DND-41 (cell line): ENCODE measurements around the gene DGKG.

Source experiments
- ATAC-seq: fragments of 200-7000 bp; cut with Tn5 transposase; 3 replicates; pipeline ENCODE4 v1.9.1; 2021; ENCODE audit warnings: low read depth; ENCODE audit not compliant: insufficient read depth
- DNase-seq: peaks from one replicate; pipeline ENCODE4 v3.0.0-alpha.2; 2020
- H2AFZ ChIP-seq: 2 replicates; pipeline ENCODE4 v1.6.0; 2012; ENCODE audit warnings: low read depth, low read length
- H3K27ac ChIP-seq: 2 replicates; pipeline ENCODE4 v1.5.1; 2012; ENCODE audit warnings: low read length, inconsistent platforms
- H3K27me3 ChIP-seq: fragments of 200-600 bp; sonication (generic); 2 replicates; pipeline ENCODE4 v1.6.0; 2012; ENCODE audit warnings: low read length, mild to moderate bottlenecking, inconsistent platforms; ENCODE audit not compliant: insufficient read depth, poor library complexity
- H3K36me3 ChIP-seq: 2 replicates; pipeline ENCODE4 v1.5.1; 2012; ENCODE audit warnings: low read length, inconsistent platforms; ENCODE audit not compliant: insufficient read depth
- H3K4me1 ChIP-seq: 2 replicates; pipeline ENCODE4 v1.5.1; 2012; ENCODE audit warnings: mild to moderate bottlenecking, low read length; ENCODE audit not compliant: insufficient read depth
- H3K4me2 ChIP-seq: 2 replicates; pipeline ENCODE4 v1.6.0; 2012; ENCODE audit warnings: mild to moderate bottlenecking, moderate library complexity, low read length, inconsistent platforms; ENCODE audit not compliant: insufficient read depth
- H3K4me3 ChIP-seq, 2 experiments: fragments of 200-600 bp in 1 of 2; shearing (Covaris generic) in 1 of 2; 2 replicates each; pipeline ENCODE4 v1.5.1; 2012 to 2016; ENCODE audit warnings: inconsistent platforms in 2 of 2, low read length in 2 of 2, mild to moderate bottlenecking in 2 of 2, low read depth in 1 of 2, moderate library complexity in 1 of 2
- H3K79me2 ChIP-seq: 2 replicates; pipeline ENCODE4 v1.6.0; 2012; ENCODE audit warnings: low read length, inconsistent platforms; ENCODE audit not compliant: insufficient read depth
- H3K9ac ChIP-seq: 2 replicates; pipeline ENCODE4 v1.6.0; 2012; ENCODE audit warnings: low read depth, mild to moderate bottlenecking, inconsistent platforms, low read length, moderate library complexity
- H3K9me3 ChIP-seq: 2 replicates; pipeline ENCODE4 v1.5.1; 2012; ENCODE audit warnings: low read length, moderate library complexity, mild to moderate bottlenecking, inconsistent platforms; ENCODE audit not compliant: insufficient read depth, severe bottlenecking
- H4K20me1 ChIP-seq: 2 replicates; pipeline ENCODE4 v1.6.0; 2012; ENCODE audit warnings: low read length; ENCODE audit not compliant: insufficient read depth
- EZH2 ChIP-seq: IDR thresholded peaks from 3 replicates; pipeline ENCODE4 v1.6.1; 2012; ENCODE audit warnings: borderline replicate concordance, low read depth, mild to moderate bottlenecking, moderate library complexity, low read length, inconsistent platforms; ENCODE audit not compliant: severe bottlenecking
- TF ChIP-seq, protein P1 (sequence below): IDR thresholded peaks from 2 replicates; pipeline ENCODE4 v1.5.1; 2012; ENCODE audit warnings: borderline replicate concordance, low read length, moderate library complexity, mild to moderate bottlenecking; ENCODE audit not compliant: poor library complexity, severe bottlenecking; ENCODE audit errors: extremely low read depth

Gene DGKG

GRCh38 chr3:186237915-186238314, 124.1 kb downstream of the DGKG start:
- H3K4me2 ChIP-seq: no peak overlapping the region
- peaks cover 12% of the 10 kb centered on the region for H3K27me3 ChIP-seq
- no peaks in the 10 kb centered on the region for H3K9me3 ChIP-seq
- H4K20me1 ChIP-seq: no peaks in the 10 kb centered on the region; the same call in 1 of the 2 replicates
- no peaks in the 10 kb centered on the region for H3K4me1 ChIP-seq
- no peak overlapping the region for H3K4me3 ChIP-seq
- H2AFZ ChIP-seq: no peak overlapping the region
- no peak overlapping the region for H3K9ac ChIP-seq
- no peaks in the 10 kb centered on the region for H3K36me3 ChIP-seq
- TF ChIP-seq, protein P1, sequence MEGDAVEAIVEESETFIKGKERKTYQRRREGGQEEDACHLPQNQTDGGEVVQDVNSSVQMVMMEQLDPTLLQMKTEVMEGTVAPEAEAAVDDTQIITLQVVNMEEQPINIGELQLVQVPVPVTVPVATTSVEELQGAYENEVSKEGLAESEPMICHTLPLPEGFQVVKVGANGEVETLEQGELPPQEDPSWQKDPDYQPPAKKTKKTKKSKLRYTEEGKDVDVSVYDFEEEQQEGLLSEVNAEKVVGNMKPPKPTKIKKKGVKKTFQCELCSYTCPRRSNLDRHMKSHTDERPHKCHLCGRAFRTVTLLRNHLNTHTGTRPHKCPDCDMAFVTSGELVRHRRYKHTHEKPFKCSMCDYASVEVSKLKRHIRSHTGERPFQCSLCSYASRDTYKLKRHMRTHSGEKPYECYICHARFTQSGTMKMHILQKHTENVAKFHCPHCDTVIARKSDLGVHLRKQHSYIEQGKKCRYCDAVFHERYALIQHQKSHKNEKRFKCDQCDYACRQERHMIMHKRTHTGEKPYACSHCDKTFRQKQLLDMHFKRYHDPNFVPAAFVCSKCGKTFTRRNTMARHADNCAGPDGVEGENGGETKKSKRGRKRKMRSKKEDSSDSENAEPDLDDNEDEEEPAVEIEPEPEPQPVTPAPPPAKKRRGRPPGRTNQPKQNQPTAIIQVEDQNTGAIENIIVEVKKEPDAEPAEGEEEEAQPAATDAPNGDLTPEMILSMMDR: no peak
- TF ChIP-seq EZH2: no peak
- no peaks in the 10 kb centered on the region for H3K79me2 ChIP-seq
- H3K27ac ChIP-seq: no peak overlapping the region
- no peak for ATAC-seq
- DNase-seq: no peak

DNA sequence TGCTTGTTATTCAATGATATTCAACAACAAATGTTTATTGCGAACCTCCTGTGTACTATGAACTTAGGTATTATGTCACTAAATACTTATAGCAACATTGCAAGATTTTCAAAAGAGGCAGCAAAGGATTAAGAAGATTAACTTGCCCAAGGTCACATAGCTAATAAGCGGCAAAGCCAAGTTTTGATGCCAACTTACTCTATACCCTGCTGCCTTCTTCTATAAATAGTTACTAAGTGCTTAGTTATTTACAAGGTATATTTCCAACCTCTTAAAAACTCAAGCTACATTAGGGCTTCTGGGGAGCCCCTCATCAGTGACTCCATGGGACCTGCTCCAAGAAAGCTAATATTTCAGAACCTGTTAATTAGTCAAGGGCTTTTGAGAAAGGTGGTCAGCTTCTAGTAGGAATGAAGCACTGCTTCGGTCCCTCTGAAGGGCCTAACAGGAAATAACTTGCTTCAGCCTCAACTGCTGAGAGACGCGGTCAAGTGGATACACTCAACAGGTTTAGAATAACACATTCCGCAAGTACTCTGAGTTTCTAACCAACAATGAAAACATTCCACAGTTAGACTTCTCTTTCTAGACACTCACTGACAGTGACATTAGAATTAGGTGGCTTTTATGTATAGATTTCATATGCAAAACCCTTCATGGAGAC, 125.5 kb downstream of the DGKG start:
- no peak for DNase-seq
- Histone ChIP-seq H3K79me2 (no peaks in the 10 kb centered on the region), H3K27me3 (peaks cover 12% of the 10 kb centered on the region), H3K9ac (no peak overlapping the region), H3K4me1 (no peaks in the 10 kb centered on the region), H3K36me3 (no peaks in the 10 kb centered on the region), H3K9me3 (no peaks in the 10 kb centered on the region), H2AFZ (no peak overlapping the region), H3K27ac (no peak overlapping the region), H3K4me3 (no peak overlapping the region), H4K20me1 (no peaks in the 10 kb centered on the region; the same call in 1 of the 2 replicates), H3K4me2 (no peak overlapping the region)
- ATAC-seq: no peak
- TF ChIP-seq, protein P1: no peak
- TF ChIP-seq EZH2: no peak

- H3K4me3 ChIP-seq: no peak overlapping the region
- no peak for ATAC-seq
- no peaks in the 10 kb centered on the region for H3K36me3 ChIP-seq
- H4K20me1 ChIP-seq: no peaks in the 10 kb centered on the region
- H3K4me2 ChIP-seq: no peak overlapping the region
- H3K27me3 ChIP-seq: peaks cover 9% of the 10 kb centered on the region
- no peaks in the 10 kb centered on the region for H3K9me3 ChIP-seq
- no peak for TF ChIP-seq EZH2
- TF ChIP-seq, protein P1: no peak
- no peak for DNase-seq
- H3K79me2 ChIP-seq: no peaks in the 10 kb centered on the region
- H3K4me1 ChIP-seq: no peaks in the 10 kb centered on the region
- H3K27ac ChIP-seq: no peak overlapping the region
- no peak overlapping the region for H3K9ac ChIP-seq
- no peak overlapping the region for H2AFZ ChIP-seq
These were observed 126.5 kb downstream of the DGKG start for GRCh38 chr3:186235554-186235953.
